GM21515 (cell line): ENCODE results near the gene CEP290.
"Not testable (repeated sequence)": the region's sequence is repeated elsewhere in the genome, so short reads cannot be mapped to it uniquely, and the experiment has no call there.

ENCODE experiments used
- ATAC-seq: cut with Tn5 transposase; IDR thresholded peaks from one replicate; pipeline ENCODE4 v1.9.1; 2021; ENCODE audit not compliant: unreplicated experiment

The CEP290 gene

DNA sequence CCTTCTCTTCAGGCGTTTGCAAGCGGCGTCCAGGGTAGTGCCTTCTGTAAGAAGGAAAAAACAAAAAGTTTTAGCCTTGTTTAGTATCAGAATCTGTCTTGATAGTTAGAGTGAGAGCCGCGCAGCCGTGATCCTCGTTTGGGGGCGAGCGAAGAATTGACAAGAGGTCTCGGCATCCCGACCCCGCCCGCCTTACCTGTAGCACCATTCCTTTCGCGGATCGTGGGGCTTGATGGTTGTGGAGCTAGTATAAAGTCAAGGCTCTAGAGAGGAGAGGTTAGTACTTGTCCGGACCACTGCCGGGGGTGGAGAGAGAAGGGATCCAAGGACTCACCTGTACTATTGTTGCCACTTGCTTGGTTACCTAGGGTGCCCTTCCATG lies 713 bp upstream of the CEP290 start:
- peak; percentile 2 for ATAC-seq

GRCh38 chr12:88141425-88141773 lies 489 bp downstream of the CEP290 start:
- no peak for ATAC-seq

DNA sequence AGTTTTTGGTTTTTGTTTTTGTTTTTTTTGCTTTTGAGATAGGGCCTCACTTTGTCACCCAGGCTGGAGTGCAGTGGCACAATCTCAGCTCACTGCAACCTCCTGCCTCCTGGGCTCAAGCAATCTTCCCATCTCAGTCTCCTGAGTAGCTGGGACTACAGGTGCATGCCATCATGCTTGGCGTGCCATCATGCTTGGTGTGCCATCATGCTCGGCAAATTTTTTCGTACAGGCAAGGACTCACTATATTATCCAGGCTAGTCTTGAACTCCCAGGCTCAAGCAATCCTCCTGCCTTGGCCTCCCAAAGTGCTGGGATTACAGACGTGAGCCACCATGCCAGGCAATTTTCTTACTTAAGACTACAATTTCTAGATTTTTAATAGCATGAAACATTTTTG lies 2.2 kb downstream of the CEP290 start:
- not testable (repeated sequence) for ATAC-seq

GRCh38 chr12:88133181-88133580 lies 8.7 kb downstream of the CEP290 start:
- not testable (repeated sequence) for ATAC-seq

- no peak for ATAC-seq
Measured at GRCh38 chr12:88132392-88132791, 9.5 kb downstream of the CEP290 start.

GRCh38 chr12:88127855-88128254 lies 14.0 kb downstream of the CEP290 start:
- ATAC-seq: no peak

DNA sequence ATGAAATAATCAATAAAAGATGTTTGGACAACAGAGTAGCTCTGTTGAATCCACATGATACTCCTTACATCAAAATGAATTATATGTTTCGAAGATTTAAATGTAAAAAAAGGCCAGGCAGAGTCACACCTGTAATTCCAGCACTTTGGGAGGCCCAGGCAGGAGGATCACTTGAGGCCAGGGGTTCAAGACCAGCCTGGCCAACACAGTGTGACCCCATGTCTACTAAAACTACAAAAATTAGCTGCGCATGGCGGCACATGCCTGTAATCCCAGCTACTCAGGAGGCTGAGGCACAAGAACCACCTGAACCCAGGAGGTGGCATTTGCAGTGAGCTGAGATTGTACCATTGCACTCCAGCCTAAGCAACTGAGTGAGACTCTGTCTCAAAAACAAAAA lies 14.8 kb downstream of the CEP290 start:
- ATAC-seq: no peak

DNA sequence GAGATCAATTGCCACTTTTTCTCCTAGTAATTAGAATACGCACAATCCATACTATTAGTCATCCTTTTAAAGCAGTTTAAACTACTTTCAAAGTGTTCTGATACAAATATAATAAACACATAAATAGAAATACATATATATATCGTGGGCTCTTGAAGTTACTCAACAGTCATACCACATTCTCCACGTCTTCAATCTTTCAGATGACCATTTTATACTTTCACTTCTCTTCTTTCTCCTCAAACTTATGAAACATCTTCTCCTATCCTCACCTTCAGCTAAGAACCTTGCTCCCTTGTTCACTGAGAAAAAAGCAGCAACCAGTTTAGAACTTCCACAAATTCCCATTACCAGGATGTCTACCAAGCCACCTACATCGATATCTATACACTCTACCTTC lies 19.2 kb downstream of the CEP290 start:
- no peak for ATAC-seq

DNA sequence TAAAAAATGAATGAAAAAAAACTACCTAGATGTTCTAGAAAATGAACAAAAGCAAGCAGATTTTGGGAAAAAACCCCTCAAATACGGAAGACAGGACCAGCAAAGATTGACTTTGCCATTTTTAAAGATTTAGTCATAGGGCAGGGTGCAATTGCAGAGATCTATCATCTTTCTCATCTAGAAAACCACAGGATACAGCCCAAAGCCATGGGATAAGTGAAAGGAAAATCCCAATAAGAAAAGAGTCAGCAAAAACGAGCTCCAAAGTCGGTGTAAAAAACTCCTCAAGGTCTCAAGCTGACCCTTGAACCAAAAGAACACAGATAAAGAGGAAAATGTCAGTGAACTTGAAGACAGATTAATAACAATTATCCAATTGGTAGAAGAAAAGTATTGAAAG lies 28.0 kb downstream of the CEP290 start:
- ATAC-seq: no peak

DNA sequence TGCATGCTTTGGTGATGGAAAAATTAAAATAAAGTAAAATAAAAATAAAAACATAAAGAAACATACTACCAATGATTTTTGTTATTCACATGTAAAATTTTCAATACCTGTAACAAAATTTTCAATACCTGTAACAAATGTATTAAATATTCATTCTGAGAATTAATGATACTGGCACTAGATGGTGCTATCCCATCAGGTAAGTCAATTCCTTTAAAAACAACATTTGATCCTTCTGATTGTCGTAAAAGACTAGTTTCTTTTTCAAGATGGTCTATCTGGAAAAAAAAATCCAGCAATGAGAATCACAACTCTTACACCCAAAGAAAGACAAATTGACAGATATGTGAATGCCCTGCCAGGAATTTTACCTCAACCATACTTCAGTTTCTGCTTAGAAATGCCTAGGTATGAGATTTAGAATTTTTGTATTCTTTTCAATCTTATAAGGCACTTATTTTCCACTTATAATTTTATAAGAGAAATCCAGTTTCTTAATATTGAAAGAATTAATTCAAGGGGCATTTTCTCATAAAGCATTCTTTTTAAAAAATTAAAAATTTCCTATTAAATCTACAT lies 30.7 kb downstream of the CEP290 start:
- ATAC-seq: peak; percentile 50

DNA sequence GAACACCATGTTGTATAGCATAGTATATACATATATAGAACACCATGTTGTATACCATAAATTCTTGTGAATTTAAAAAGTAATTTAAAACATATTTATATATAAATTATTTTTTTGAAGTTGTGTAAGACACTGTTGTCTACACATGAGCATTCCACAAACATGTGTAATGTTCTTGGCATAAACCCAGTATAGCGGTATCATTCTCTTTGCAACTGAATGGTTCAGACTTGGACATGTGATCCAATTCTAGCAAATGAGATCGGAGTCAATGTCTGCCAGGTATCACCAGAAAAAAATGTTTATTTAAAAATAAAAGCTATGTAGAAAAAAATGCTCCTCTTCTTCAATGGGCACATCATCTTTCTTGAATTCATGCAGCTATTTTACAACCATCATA lies 33.9 kb downstream of the CEP290 start:
- ATAC-seq: no peak

GRCh38 chr12:88093573-88093972 lies 48.3 kb downstream of the CEP290 start:
- ATAC-seq: no peak

- no peak for ATAC-seq
Measured at GRCh38 chr12:88092771-88093170, 49.1 kb downstream of the CEP290 start.

GRCh38 chr12:88084210-88084609 lies 57.7 kb downstream of the CEP290 start:
- ATAC-seq: no peak

GRCh38 chr12:88083634-88084033 lies 58.3 kb downstream of the CEP290 start:
- ATAC-seq: no peak

- no peak for ATAC-seq
Measured at GRCh38 chr12:88081247-88081646, 60.6 kb downstream of the CEP290 start.

- ATAC-seq: no peak
Measured at GRCh38 chr12:88067301-88067700, 74.6 kb downstream of the CEP290 start.

DNA sequence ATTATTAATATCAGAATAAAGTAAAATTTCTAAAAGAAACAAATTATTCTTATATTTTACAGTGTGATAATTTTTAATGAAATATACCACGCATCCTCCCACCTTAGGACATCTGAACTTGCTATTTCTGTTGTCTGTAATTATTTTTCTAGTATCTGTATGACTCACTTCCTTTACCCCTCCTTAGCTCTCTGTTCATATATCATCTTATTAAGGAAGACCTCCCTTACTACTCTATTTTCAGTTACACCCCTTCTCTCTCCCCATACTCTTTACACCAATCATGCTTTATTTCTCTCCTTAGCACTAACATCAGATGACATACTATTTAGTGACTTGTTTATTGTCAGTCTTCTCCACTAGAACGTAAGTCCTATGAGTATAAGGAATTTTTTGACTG lies 78.5 kb downstream of the CEP290 start:
- peak; percentile 88 for ATAC-seq

DNA sequence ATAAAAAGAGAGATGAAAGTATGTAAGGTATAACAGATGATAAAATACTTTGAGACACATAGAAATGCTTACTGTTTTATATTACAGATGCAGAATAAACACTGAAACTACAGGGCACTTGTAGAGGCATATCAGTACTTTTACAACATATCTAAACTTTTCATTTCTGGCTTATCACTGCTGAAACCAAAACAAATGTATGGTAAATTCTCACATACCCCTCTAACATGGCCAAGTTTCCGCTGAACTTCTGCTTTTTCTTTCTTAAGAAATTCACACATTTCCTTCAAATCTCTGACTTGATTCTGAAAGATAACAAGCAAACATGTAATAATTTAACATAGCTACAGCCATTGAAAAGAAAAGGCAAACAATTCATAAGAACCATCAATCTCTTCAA lies 79.4 kb downstream of the CEP290 start:
- ATAC-seq: peak; percentile 74

DNA sequence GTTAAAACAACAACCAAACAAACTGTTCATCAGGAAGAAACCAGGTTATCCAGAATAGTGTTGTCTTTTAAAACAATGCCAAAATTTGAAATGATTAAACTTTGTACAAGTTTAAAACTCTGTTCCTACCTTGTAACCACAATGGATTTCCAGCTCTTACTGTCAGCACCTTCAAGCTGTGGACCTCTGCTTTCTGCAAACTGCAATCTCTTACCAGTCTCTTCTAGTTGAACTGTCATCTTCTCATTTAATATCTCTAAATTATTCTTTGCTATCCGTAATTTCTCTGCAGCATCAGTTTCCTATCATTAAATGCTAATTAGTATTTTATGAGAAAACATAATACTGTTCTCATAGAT lies 83.2 kb downstream of the CEP290 start:
- no peak for ATAC-seq

DNA sequence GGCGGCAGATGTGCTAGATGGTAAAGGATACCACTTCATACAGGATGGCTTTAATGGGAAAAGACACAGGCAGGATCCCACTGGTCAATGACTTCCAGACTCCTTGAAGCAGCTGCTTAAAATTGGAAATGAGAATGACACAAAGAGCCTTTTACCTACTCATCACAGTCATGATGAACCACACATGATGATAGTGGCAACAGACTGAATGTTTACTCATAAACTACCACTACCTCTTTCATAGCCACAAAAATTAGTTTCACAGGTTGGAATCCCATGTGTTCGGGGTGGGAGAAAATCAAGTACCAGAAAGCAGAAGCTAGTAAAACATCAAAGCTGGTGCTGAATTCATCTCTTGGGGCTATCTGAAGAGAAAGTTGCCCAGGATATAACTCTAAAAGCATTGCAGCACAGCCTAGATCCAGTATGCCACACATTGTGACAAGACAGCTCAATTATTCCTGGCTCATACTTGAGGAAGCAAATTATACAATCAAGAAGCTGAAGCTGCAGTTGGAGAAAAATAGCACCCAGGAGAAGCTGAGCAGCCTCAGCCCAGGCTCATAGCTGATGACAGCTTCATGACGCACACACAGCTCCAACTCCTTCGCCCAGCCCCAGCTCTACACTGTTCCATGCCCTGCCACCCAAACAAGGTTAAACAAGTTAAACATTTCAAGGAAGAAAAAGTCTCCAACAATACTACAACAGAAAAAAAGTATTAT lies 83.7 kb downstream of the CEP290 start:
- no peak for ATAC-seq

DNA sequence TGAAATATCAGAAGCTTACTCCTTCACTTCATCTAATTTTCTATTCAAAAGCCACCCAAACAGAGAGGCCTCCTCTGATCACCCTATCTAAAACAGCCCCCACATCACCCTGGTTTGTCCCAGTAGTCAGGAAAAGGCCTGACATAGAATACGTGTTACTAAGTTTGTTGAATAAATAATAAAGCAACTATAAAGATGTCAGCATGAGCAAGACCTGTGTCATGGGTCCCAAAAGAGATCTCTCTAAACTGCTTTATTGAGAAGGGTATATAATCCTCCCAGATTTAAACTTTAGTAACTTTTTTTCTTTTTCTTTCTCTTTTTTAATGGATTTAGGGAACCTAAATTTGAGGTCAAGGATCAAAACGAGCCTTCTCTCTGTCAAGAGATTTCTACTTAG lies 85.3 kb downstream of the CEP290 start:
- ATAC-seq: no peak

GRCh38 chr12:88052686-88053085 lies 89.2 kb downstream of the CEP290 start:
- ATAC-seq: no peak
